ENCODE results near the gene EIF5. TPM values are rescaled to one million over a fixed set of nuclear protein-coding genes. Genes with fewer than 3 reads are reported as not detected.

The EIF5 gene
- polyA plus RNA-seq, 1 donor (not counting 4 experiments of a cell fraction or from before 2014, with no cell fraction given): 221 TPM

GRCh38 chr14:103315941-103316340 is 18.1 kb upstream of the EIF5 start:
- H3K9ac ChIP-seq (ENCODE audit: control insufficient read depth, extremely low read depth, insufficient read depth, low read length): no peak overlapping the region
- no peak for FAIRE-seq
- H4K20me1 ChIP-seq (ENCODE audit: control insufficient read depth, extremely low read depth, insufficient read depth, low read length): no peaks in the 10 kb centered on the region
- H3K27ac ChIP-seq (ENCODE audit: control insufficient read depth, insufficient read depth, low read length): no peak overlapping the region
- dilution Hi-C loops (cut with MboI; ENCODE audit: extremely low pct_ligation_motif_present, low sequenced_read_pairs): no loop called here
- H3K4me3 ChIP-seq (ENCODE audit: control insufficient read depth in 2 of 3, extremely low read depth in 1 of 3, insufficient read depth in 2 of 3, low read depth in 1 of 3, low read length in 3 of 3): no peak overlapping the region
- peaks cover 5% of the 10 kb centered on the region for H3K4me1 ChIP-seq (ENCODE audit: control insufficient read depth, extremely low read depth, insufficient read depth, low read length)
- H3K79me2 ChIP-seq (ENCODE audit: control insufficient read depth, insufficient read depth, low read length): no peaks in the 10 kb centered on the region
- H3K4me2 ChIP-seq (ENCODE audit: control insufficient read depth, extremely low read depth, insufficient read depth, low read depth, low read length): no peak overlapping the region
- no peaks in the 10 kb centered on the region for H3K9me3 ChIP-seq (ENCODE audit: control insufficient read depth, low read depth, low read length)
- no peaks in the 10 kb centered on the region for H3K36me3 ChIP-seq (ENCODE audit: control insufficient read depth in 2 of 2, extremely low read depth in 1 of 2, insufficient read depth in 2 of 2, low read length in 2 of 2)
- H3K27me3 ChIP-seq (ENCODE audit: control insufficient read depth, extremely low read depth, insufficient read depth, low read length): no peaks in the 10 kb centered on the region
- DNase-seq (ENCODE audit: low read depth, low spot score): no peak
- no peak overlapping the region for H2AFZ ChIP-seq (ENCODE audit: control insufficient read depth, low read length)
- no peak for TF ChIP-seq EZH2 (IDR thresholded peaks at IDR 0.05; ENCODE audit: low read length)
- TF ChIP-seq, protein P1, sequence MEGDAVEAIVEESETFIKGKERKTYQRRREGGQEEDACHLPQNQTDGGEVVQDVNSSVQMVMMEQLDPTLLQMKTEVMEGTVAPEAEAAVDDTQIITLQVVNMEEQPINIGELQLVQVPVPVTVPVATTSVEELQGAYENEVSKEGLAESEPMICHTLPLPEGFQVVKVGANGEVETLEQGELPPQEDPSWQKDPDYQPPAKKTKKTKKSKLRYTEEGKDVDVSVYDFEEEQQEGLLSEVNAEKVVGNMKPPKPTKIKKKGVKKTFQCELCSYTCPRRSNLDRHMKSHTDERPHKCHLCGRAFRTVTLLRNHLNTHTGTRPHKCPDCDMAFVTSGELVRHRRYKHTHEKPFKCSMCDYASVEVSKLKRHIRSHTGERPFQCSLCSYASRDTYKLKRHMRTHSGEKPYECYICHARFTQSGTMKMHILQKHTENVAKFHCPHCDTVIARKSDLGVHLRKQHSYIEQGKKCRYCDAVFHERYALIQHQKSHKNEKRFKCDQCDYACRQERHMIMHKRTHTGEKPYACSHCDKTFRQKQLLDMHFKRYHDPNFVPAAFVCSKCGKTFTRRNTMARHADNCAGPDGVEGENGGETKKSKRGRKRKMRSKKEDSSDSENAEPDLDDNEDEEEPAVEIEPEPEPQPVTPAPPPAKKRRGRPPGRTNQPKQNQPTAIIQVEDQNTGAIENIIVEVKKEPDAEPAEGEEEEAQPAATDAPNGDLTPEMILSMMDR (optimal IDR thresholded peaks at IDR 0.05 in 1 of 3, IDR thresholded peaks at IDR 0.05 in 1 of 3, conservative IDR thresholded peaks at IDR 0.05 in 1 of 3; ENCODE audit: extremely low read depth in 1 of 3, insufficient read depth in 2 of 3, low read length in 3 of 3): no peak
- no peaks in the 10 kb centered on the region for H3K9me1 ChIP-seq (ENCODE audit: control insufficient read depth, extremely low read depth, insufficient read depth, low read length)

DNA sequence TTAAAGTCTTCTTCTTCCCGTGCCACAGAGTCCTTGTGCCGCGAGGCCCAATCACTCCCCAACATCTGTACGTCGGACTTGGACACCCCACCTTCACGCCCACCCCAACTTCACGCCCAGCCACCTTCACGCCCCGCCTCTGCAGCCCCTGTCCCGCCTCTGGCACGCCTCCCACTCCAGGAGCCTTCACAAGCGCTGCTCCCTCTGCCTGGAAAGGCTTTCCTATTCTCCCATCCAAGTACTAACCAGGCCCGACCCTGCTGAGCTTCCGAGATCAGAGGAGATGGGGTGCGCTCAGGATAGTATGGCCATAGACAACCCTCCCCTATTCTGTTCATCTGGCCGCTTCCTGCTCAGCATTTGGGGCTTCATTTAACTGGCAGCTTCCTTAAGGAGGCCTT is 17.3 kb upstream of the EIF5 start:
- FAIRE-seq: no peak
- H2AFZ ChIP-seq (ENCODE audit: control insufficient read depth, low read length): no peak overlapping the region
- peaks cover 5% of the 10 kb centered on the region for H3K4me1 ChIP-seq (ENCODE audit: control insufficient read depth, extremely low read depth, insufficient read depth, low read length)
- H3K4me2 ChIP-seq (ENCODE audit: control insufficient read depth, extremely low read depth, insufficient read depth, low read depth, low read length): no peak overlapping the region
- dilution Hi-C loops (cut with MboI; ENCODE audit: extremely low pct_ligation_motif_present, low sequenced_read_pairs): no loop called here
- H3K9ac ChIP-seq (ENCODE audit: control insufficient read depth, extremely low read depth, insufficient read depth, low read length): no peak overlapping the region
- H3K9me1 ChIP-seq (ENCODE audit: control insufficient read depth, extremely low read depth, insufficient read depth, low read length): no peaks in the 10 kb centered on the region
- no peaks in the 10 kb centered on the region for H4K20me1 ChIP-seq (ENCODE audit: control insufficient read depth, extremely low read depth, insufficient read depth, low read length)
- no peak overlapping the region for H3K27ac ChIP-seq (ENCODE audit: control insufficient read depth, insufficient read depth, low read length)
- H3K27me3 ChIP-seq (ENCODE audit: control insufficient read depth, extremely low read depth, insufficient read depth, low read length): no peaks in the 10 kb centered on the region
- no peak for TF ChIP-seq EZH2 (IDR thresholded peaks at IDR 0.05; ENCODE audit: low read length)
- TF ChIP-seq, protein P1 (optimal IDR thresholded peaks at IDR 0.05 in 1 of 3, IDR thresholded peaks at IDR 0.05 in 1 of 3, conservative IDR thresholded peaks at IDR 0.05 in 1 of 3; ENCODE audit: extremely low read depth in 1 of 3, insufficient read depth in 2 of 3, low read length in 3 of 3): no peak
- H3K9me3 ChIP-seq (ENCODE audit: control insufficient read depth, low read depth, low read length): no peaks in the 10 kb centered on the region
- H3K4me3 ChIP-seq (ENCODE audit: control insufficient read depth in 2 of 3, extremely low read depth in 1 of 3, insufficient read depth in 2 of 3, low read depth in 1 of 3, low read length in 3 of 3): no peak overlapping the region
- no peaks in the 10 kb centered on the region for H3K79me2 ChIP-seq (ENCODE audit: control insufficient read depth, insufficient read depth, low read length)
- no peaks in the 10 kb centered on the region for H3K36me3 ChIP-seq (ENCODE audit: control insufficient read depth in 2 of 2, extremely low read depth in 1 of 2, insufficient read depth in 2 of 2, low read length in 2 of 2)
- no peak for DNase-seq (ENCODE audit: low read depth, low spot score)

Measured in keratinocyte (primary cell).